Measurements from ENCODE around the gene ATOH1.

The ATOH1 gene

GRCh38 chr4:93828332-93828994 lies at the start of gene ATOH1:
TSS of gene ATOH1 (plus strand) at chr4:93828753. CDS start at chr4:93828927, 174 bp downstream.
- H3K27ac Mint-ChIP-seq = peak within 1 kb of the TSS; percentile 61
- ATAC-seq (no peak), DNase-seq (ENCODE audit: low spot score in 2 of 2) (no peak)
- H3K9me3 Mint-ChIP-seq = no peaks in the 10 kb centered on the region
- no peak within 1 kb of the TSS for H3K4me3 Mint-ChIP-seq
- H3K4me1 Mint-ChIP-seq = peaks cover 8% of the 10 kb centered on the region
- peaks cover 5% of the 10 kb centered on the region for H3K36me3 Mint-ChIP-seq

- H3K27ac Mint-ChIP-seq = no peak overlapping the region
- no peak for ATAC-seq
Measured at GRCh38 chr4:93779228-93779627, 49.3 kb upstream of the ATOH1 start.

GRCh38 chr4:93780080-93780479 lies 48.5 kb upstream of the ATOH1 start:
- Mint-ChIP-seq H3K4me3 (no peak overlapping the region), H3K9me3 (peaks cover 4% of the 10 kb centered on the region), H3K27ac (no peak overlapping the region), H3K4me1 (no peaks in the 10 kb centered on the region), H3K36me3 (no peaks in the 10 kb centered on the region)
- ATAC-seq (no peak), DNase-seq (ENCODE audit: low spot score in 2 of 2) (no peak)

More at GRCh38 chr4:93779228-93779627, 49.3 kb upstream of the ATOH1 start:
- Mint-ChIP-seq H3K9me3 (peaks cover 4% of the 10 kb centered on the region), H3K4me1 (no peaks in the 10 kb centered on the region), H3K36me3 (no peaks in the 10 kb centered on the region), H3K4me3 (no peak overlapping the region)
- DNase-seq (ENCODE audit: low spot score in 2 of 2) = no peak

GRCh38 chr4:93781198-93781597 lies 47.4 kb upstream of the ATOH1 start:
- ATAC-seq (no peak), DNase-seq (ENCODE audit: low spot score in 2 of 2) (no peak)
- H3K4me1 Mint-ChIP-seq = no peaks in the 10 kb centered on the region
- no peak overlapping the region for H3K27ac Mint-ChIP-seq
- H3K4me3 Mint-ChIP-seq = no peak overlapping the region
- peaks cover 4% of the 10 kb centered on the region for H3K9me3 Mint-ChIP-seq
- H3K36me3 Mint-ChIP-seq = no peaks in the 10 kb centered on the region

- Mint-ChIP-seq H3K9me3 (no peaks in the 10 kb centered on the region), H3K36me3 (no peaks in the 10 kb centered on the region), H3K27ac (no peak overlapping the region), H3K4me3 (no peak overlapping the region), H3K4me1 (no peaks in the 10 kb centered on the region)
- ATAC-seq (no peak), DNase-seq (ENCODE audit: low spot score in 2 of 2) (no peak)
Measured at GRCh38 chr4:93786149-93786548, 42.4 kb upstream of the ATOH1 start.

- ATAC-seq (no peak), DNase-seq (ENCODE audit: low spot score in 2 of 2) (no peak)
- H3K27ac Mint-ChIP-seq = no peak overlapping the region
- H3K4me3 Mint-ChIP-seq = no peak overlapping the region
- no peaks in the 10 kb centered on the region for H3K9me3 Mint-ChIP-seq
- H3K4me1 Mint-ChIP-seq = no peaks in the 10 kb centered on the region
- H3K36me3 Mint-ChIP-seq = no peaks in the 10 kb centered on the region
Measured at GRCh38 chr4:93788712-93789111, 39.8 kb upstream of the ATOH1 start.

GRCh38 chr4:93791570-93792195 lies 36.9 kb upstream of the ATOH1 start:
- DNase-seq (ENCODE audit: low spot score in 2 of 2) (peak in 1 of 2 donors; percentile 52), ATAC-seq (no peak)
- H3K4me1 Mint-ChIP-seq = no peaks in the 10 kb centered on the region

GRCh38 chr4:93802045-93802444 lies 26.5 kb upstream of the ATOH1 start:
- DNase-seq (ENCODE audit: low spot score in 2 of 2) = no peak
- Mint-ChIP-seq H3K4me3 (no peak overlapping the region), H3K9me3 (peaks cover 4% of the 10 kb centered on the region), H3K27ac (no peak overlapping the region), H3K36me3 (no peaks in the 10 kb centered on the region), H3K4me1 (no peaks in the 10 kb centered on the region)
- ATAC-seq = no peak

More at GRCh38 chr4:93791570-93792195, 36.9 kb upstream of the ATOH1 start:
- no peaks in the 10 kb centered on the region for H3K36me3 Mint-ChIP-seq
- no peak overlapping the region for H3K4me3 Mint-ChIP-seq
- no peak overlapping the region for H3K27ac Mint-ChIP-seq
- no peaks in the 10 kb centered on the region for H3K9me3 Mint-ChIP-seq

GRCh38 chr4:93809773-93810172 lies 18.8 kb upstream of the ATOH1 start:
- Mint-ChIP-seq H3K9me3 (peaks cover 7% of the 10 kb centered on the region), H3K36me3 (no peaks in the 10 kb centered on the region), H3K27ac (no peak overlapping the region), H3K4me1 (no peaks in the 10 kb centered on the region), H3K4me3 (no peak overlapping the region)
- DNase-seq (ENCODE audit: low spot score in 2 of 2) = no peak
- no peak for ATAC-seq

GRCh38 chr4:93810340-93810992 lies 18.1 kb upstream of the ATOH1 start:
- H3K27ac Mint-ChIP-seq = no peak overlapping the region
- DNase-seq (ENCODE audit: low spot score in 2 of 2) = no peak
- ATAC-seq = no peak
- no peaks in the 10 kb centered on the region for H3K36me3 Mint-ChIP-seq
- H3K4me3 Mint-ChIP-seq = no peak overlapping the region
- H3K9me3 Mint-ChIP-seq = peaks cover 7% of the 10 kb centered on the region
- no peaks in the 10 kb centered on the region for H3K4me1 Mint-ChIP-seq

GRCh38 chr4:93813092-93813491 lies 15.5 kb upstream of the ATOH1 start:
- H3K4me1 Mint-ChIP-seq = no peaks in the 10 kb centered on the region
- no peaks in the 10 kb centered on the region for H3K36me3 Mint-ChIP-seq
- H3K4me3 Mint-ChIP-seq = no peak overlapping the region
- H3K27ac Mint-ChIP-seq = no peak overlapping the region
- ATAC-seq (no peak), DNase-seq (ENCODE audit: low spot score in 2 of 2) (no peak)
- peaks cover 10% of the 10 kb centered on the region for H3K9me3 Mint-ChIP-seq

- Mint-ChIP-seq H3K4me3 (no peak overlapping the region), H3K4me1 (no peaks in the 10 kb centered on the region), H3K27ac (no peak overlapping the region), H3K36me3 (no peaks in the 10 kb centered on the region), H3K9me3 (peaks cover 6% of the 10 kb centered on the region)
- ATAC-seq = no peak
- no peak for DNase-seq (ENCODE audit: low spot score in 2 of 2)
Measured at GRCh38 chr4:93814141-93814540, 14.4 kb upstream of the ATOH1 start.

- Mint-ChIP-seq H3K36me3 (no peaks in the 10 kb centered on the region), H3K27ac (no peak overlapping the region), H3K4me1 (no peaks in the 10 kb centered on the region), H3K9me3 (peaks cover 6% of the 10 kb centered on the region), H3K4me3 (no peak overlapping the region)
- no peak for ATAC-seq
- DNase-seq (ENCODE audit: low spot score in 2 of 2) = no peak
Measured at GRCh38 chr4:93814722-93815121, 13.8 kb upstream of the ATOH1 start.

GRCh38 chr4:93825551-93826216 lies 2.9 kb upstream of the ATOH1 start:
- peaks cover 8% of the 10 kb centered on the region for H3K4me1 Mint-ChIP-seq
- DNase-seq (ENCODE audit: low spot score in 2 of 2) (no peak), ATAC-seq (no peak)
- peaks cover 5% of the 10 kb centered on the region for H3K36me3 Mint-ChIP-seq
- no peak overlapping the region for H3K27ac Mint-ChIP-seq
- H3K9me3 Mint-ChIP-seq = no peaks in the 10 kb centered on the region
- no peak overlapping the region for H3K4me3 Mint-ChIP-seq

- no peak overlapping the region for H3K27ac Mint-ChIP-seq
- no peak for ATAC-seq
- peaks cover 5% of the 10 kb centered on the region for H3K36me3 Mint-ChIP-seq
- H3K9me3 Mint-ChIP-seq = no peaks in the 10 kb centered on the region
- no peak overlapping the region for H3K4me3 Mint-ChIP-seq
- H3K4me1 Mint-ChIP-seq = peaks cover 8% of the 10 kb centered on the region
- no peak for DNase-seq (ENCODE audit: low spot score in 2 of 2)
Measured at GRCh38 chr4:93827272-93827947, 1.1 kb upstream of the ATOH1 start.

All from stimulated activated effector memory CD8-positive, alpha-beta T cell treated with anti-CD3 and anti-CD28 coated beads, Interleukin-12 subunit alpha, Interleukin-12 subunit beta, amount 100 ng/mL, for 72 hours (primary cell).